HG03460 (cell line): ENCODE data around the gene OR2T3.
"Not testable (repeated sequence)": the region's sequence is repeated elsewhere in the genome, so short reads cannot be mapped to it uniquely, and the experiment has no call there.

ENCODE experiments used
- ATAC-seq: cut with Tn5 transposase; IDR thresholded peaks from one replicate; pipeline ENCODE4 v1.9.1; 2021; ENCODE audit not compliant: unreplicated experiment

Gene OR2T3

GRCh38 chr1:248471154-248471553 is 2.0 kb upstream of the OR2T3 start:
- no peak for ATAC-seq

DNA sequence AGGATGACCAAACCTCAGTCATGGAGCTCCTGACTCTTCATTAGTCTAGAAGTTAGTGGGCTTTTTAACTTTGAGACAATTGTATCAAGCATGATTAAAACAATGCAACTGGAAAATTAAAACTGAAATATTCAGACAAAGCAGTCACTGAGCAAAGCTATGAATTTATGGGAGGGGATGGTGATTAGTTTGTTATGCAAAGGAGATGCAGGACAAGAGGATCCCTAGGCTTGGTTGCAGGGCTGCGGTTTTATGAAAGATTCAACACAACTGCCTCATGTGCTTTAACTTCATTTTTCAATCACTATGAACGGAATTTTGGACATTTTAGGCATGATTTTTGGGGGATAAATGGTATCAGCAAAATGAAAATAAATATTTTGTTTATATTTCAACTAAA is 1.0 kb upstream of the OR2T3 start:
- not testable (repeated sequence) for ATAC-seq

DNA sequence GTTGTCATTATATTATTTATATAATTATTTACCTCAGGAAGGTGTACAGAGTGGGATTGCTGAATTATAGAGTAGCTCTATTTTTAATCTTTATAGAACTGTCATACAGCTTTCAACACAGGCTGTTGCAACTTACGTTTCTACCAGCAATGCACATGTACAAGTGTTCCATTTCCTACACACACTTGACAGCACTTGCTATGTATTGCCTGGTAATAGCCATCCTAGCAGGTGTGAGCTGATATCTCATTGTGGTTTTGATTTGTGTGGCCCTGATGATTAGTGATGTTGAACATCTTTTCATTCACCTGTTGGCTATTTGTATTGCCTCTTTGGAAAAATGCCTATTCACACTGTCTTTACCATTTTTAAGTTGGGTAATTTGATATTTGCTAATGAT is 2.5 kb downstream of the OR2T3 start:
- peak; percentile 70 for ATAC-seq

GRCh38 chr1:248481686-248482579 is 8.8 kb downstream of the OR2T3 start:
- peak; percentile 86 for ATAC-seq

GRCh38 chr1:248488289-248488688 is 15.1 kb downstream of the OR2T3 start, which contains the start of gene OR2T5:
Gene OR2T5 (plus strand): TSS chr1:248488589. CDS start chr1:248488589, 0 bp downstream.
- not testable (repeated sequence) for ATAC-seq

- not testable (repeated sequence) for ATAC-seq
Observed at GRCh38 chr1:248496661-248497060, 23.5 kb downstream of the OR2T3 start.

DNA sequence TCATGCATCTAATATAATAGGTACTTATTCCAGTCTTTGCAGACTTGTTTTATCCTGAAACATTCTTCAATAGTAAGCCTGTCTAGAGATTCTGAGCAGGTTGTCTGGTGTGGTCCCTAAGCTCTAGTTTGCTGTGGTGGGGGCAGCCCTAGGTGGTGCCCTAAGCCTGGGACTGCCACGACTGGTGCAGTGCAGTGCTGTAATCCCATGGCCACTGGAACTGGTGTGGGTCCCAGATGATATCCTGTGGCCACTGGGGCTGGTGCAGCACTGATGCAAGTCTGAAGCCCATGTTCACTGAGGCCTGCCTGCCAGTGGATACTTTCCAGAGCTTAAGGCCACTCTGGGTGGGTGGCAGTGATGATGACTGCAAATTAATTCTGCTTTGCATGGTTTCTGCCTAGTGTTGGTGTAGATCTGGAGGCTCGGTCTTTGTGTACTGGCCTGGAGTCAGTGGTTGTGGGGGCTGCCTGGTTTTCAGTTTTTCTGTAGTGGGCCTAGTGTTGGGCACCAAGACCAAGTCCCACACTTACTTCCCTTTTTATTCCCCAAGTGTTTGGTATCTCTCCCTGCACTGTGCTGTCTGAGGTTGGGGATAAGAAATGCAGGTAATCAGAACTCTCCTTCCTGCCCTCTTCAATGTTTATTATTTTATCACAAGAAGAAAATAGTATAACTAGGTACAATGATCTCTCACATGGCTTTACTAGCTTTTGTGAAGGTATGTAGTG is 27.3 kb downstream of the OR2T3 start:
- not testable (repeated sequence) for ATAC-seq

GRCh38 chr1:248507773-248508172 is 34.6 kb downstream of the OR2T3 start, which contains the start of gene OR2G6:
Gene OR2G6 (plus strand): TSS chr1:248508073. CDS start chr1:248521647, 13,574 bp downstream.
- ATAC-seq, result not testable (repeated sequence)

GRCh38 chr1:248510217-248510616 is 37.1 kb downstream of the OR2T3 start:
- not testable (repeated sequence) for ATAC-seq

DNA sequence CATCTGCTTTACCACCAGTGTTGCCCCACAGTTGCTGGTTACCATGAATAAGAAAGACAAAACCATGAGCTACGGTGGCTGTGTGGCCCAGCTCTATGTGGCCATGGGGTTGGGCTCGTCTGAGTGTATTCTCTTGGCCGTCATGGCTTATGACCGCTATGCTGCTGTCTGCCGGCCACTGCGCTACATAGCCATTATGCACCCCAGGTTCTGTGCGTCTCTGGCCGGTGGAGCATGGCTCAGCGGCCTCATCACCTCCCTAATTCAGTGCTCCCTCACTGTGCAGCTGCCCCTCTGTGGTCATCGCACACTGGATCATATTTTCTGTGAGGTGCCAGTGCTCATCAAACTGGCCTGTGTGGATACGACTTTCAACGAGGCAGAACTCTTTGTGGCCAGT is 48.7 kb downstream of the OR2T3 start:
- no peak for ATAC-seq
